Hindlimb muscle (tissue), 1 donor: ENCODE results near the gene SYNE4. TPM values are rescaled to one million over a fixed set of nuclear protein-coding genes. Genes with fewer than 3 reads are reported as not detected.
A peak's percentile ranks its signal among the peaks of the same experiment; 100 is the strongest.

Source experiments
- DNase-seq: peaks from one replicate; pipeline ENCODE4 v3.0.0-alpha.2; 2013
- polyA plus RNA-seq: library from polyadenylated mRNA; unstranded; fragments of 120-200 nt; gene quantifications from one replicate; pipeline ENCODE4 v1.2.1, GENCODE V29; 2013; ENCODE audit not compliant: insufficient read length

Gene SYNE4
- polyA plus RNA-seq, 1 donor, result 0.27 TPM

GRCh38 chr19:36026091-36026876 is 17.7 kb upstream of the SYNE4 start:
- no peak for DNase-seq

GRCh38 chr19:36025541-36025940 is 16.9 kb upstream of the SYNE4 start:
- no peak for DNase-seq

- DNase-seq, result no peak
Measured at GRCh38 chr19:36023432-36023831, 14.8 kb upstream of the SYNE4 start.

GRCh38 chr19:36019061-36019670 is 10.6 kb upstream of the SYNE4 start:
- DNase-seq, result no peak

GRCh38 chr19:36014012-36014924 is 5.7 kb upstream of the SYNE4 start, which contains the start of gene ALKBH6:
TSS of gene ALKBH6 (minus strand) at chr19:36014213. CDS start at chr19:36013397, 816 bp downstream.
- peak; percentile 98 for DNase-seq

GRCh38 chr19:36013280-36014011 is 4.8 kb upstream of the SYNE4 start:
- DNase-seq, result no peak

- no peak for DNase-seq
Measured at GRCh38 chr19:36010402-36010801, 1.8 kb upstream of the SYNE4 start.

GRCh38 chr19:36009633-36010379 is 1.2 kb upstream of the SYNE4 start:
- DNase-seq, result no peak

GRCh38 chr19:36009220-36009619 is 607 bp upstream of the SYNE4 start:
- DNase-seq, result peak; percentile 80

GRCh38 chr19:36006955-36007354 is 1.7 kb downstream of the SYNE4 start:
- DNase-seq, result no peak

- DNase-seq, result no peak
Measured at GRCh38 chr19:36003284-36003683, 5.3 kb downstream of the SYNE4 start.

GRCh38 chr19:36001605-36002004 is 7.0 kb downstream of the SYNE4 start:
- no peak for DNase-seq

- DNase-seq, result no peak
Measured at GRCh38 chr19:35996777-35997176, 11.8 kb downstream of the SYNE4 start.

- DNase-seq, result peak; percentile 92
Measured at GRCh38 chr19:35995048-35995993, 13.3 kb downstream of the SYNE4 start, which contains the start of gene SDHAF1. TSS of gene SDHAF1 (plus strand) at chr19:35995188. CDS start at chr19:35995275, 87 bp downstream.

- no peak for DNase-seq
Measured at GRCh38 chr19:35993923-35994598, 14.6 kb downstream of the SYNE4 start.

GRCh38 chr19:35992907-35993765 is 15.5 kb downstream of the SYNE4 start:
- DNase-seq, result no peak

- no peak for DNase-seq
Measured at GRCh38 chr19:35991731-35992450, 16.7 kb downstream of the SYNE4 start.
